ENCODE results near the gene BRCA1.
"Not testable (repeated sequence)": the region's sequence is repeated elsewhere in the genome, so short reads cannot be mapped to it uniquely, and the experiment has no call there.

BRCA1 gene

DNA sequence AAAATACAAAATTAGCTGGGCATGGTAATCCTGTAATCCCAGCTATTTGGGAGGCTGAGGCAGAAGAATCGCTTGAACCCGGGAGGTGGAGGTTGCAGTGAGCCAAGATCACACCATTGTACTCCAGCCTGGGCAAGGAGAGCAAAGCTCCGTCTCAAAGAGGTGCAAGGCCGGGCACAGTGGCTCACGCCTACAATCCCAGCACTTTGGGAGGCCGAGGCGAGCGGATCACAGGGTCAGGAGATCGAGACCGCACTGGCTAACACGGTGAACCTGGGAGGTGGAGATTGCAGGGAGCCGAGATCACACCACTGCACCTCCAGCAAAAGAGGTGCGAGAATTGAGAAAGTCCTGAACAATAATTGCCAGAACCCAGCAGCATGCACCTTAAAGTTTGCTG, 124.3 kb downstream of the BRCA1 start:
- not testable (repeated sequence) for DNase-seq (ENCODE audit: low read depth)

DNA sequence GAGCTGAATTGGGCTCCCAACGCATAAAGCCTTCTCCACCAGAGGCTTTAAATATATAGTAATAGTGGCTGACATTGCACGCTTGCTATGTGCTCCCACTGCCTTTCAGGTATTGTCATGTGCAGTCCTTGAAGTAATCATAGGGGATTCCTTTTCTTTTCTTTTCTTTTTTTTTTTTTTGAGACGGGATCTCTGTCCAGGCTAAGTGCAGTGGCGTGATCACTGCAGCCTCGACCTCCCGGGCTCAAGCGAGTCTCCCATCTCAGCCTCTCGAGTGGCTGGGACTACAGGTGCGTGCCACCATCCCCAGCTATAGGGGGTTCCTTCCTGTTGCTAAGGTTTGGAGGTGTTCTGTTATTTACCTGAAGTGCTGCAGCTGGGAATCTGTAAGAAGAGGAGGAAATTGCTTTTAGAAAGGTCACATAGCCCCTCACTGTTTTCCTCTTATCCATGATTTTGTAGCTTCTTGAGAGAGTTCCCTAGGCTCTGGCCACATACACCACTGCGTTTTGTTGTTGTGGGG, 126.1 kb downstream of the BRCA1 start:
- no peak for DNase-seq (ENCODE audit: low read depth)

DNA sequence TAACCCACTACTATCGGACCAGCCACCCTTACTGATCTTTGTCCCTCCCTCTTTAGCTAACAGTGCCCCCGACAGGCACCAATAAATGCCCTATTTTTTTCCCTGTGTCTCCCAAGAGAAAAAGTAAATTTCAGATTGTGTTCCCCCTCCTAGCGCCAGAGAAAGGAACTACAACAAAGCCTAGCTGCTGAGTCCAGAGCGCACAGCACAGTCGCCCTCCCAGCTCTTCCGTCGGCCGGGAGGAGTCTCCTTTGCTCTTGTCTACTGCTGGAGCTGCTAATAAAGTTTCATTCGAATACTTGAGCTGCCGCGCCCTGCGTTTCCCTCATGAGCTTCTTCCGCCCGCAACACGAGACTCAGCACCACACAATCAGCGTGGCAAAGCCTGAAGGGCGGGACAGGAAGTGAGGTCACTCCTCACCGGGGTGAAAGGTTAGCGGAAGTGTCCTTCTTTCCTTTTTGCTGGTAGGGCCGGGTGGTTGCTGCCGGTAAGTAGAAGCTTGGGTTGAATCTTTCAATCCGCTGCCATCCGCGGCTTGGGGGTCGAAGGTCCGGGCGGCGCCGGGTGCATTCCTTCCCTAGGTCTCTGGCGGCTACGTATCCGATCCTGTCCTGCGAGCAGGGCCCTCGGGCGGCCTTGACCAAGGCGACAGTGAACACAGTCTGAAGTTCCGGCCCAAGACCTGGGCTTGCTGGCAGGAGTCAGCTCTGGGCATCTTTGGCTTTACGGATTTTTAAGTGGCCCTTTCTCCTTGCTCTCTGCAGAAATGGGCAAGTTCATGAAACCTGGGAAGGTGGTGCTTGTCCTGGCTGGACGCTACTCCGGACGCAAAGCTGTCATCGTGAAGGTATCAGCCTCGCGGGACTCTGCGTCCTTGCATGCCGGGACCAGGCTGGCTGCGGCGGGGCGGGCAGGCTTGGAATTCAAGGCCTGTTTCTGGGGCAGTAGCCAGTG, 126.9 kb downstream of the BRCA1 start, which contains the start of gene RPL27:
TSS of gene RPL27 (plus strand) at position 436 of the 955 bp plus-strand sequence. CDS start at position 768, 332 bp downstream.
- peak; percentile 89 for DNase-seq (ENCODE audit: low read depth)

DNA sequence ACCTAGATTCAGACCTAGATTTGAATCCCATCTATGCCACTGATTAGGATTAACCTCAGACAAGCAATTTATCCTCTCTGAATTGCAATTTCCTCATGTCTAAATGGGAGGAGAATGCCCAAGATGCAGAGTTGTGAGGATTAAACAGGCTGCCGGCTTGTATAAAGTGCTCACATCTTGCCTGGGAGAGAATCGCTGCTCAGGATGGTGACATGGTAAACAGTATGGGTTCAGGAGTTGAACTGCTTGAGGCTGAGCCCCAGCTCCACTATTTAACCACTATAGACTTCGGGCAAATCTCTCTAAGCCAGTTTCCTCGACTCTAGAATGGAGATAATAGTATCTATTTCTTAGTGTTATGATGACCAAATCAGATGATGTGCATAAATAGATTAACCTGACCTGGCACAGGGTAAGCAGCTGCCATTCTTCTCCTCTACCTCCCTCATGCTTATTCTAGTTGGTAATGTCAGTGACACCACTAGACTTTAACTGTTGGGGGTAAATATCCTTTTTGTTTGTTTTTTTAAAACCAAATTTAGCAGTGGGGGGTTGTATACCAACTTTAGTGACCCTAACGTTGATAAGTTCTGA, 127.7 kb downstream of the BRCA1 start:
- no peak for DNase-seq (ENCODE audit: low read depth)

All from HS-27A (cell line).